Measurements from ENCODE around the gene CAPN11.

CAPN11 gene

GRCh38 chr6:44133003-44133931 is 25.4 kb upstream of the CAPN11 start:
- H3K4me2 ChIP-seq (ENCODE audit: low read length): no peak overlapping the region
- H3K9me3 ChIP-seq (ENCODE audit: insufficient read depth, low read depth, low read length): peaks cover 1% of the 10 kb centered on the region
- no peak overlapping the region for H3K23ac ChIP-seq (ENCODE audit: low read length)
- no peak overlapping the region for H4K12ac ChIP-seq (ENCODE audit: low read depth, low read length)
- H2BK12ac ChIP-seq (ENCODE audit: low read length): no peak overlapping the region
- H2BK5ac ChIP-seq (ENCODE audit: low read depth, low read length, poor library complexity): no peak overlapping the region
- no peaks in the 10 kb centered on the region for H3K79me1 ChIP-seq (ENCODE audit: low read length)
- no peak overlapping the region for H2AFZ ChIP-seq (ENCODE audit: insufficient read depth, low read length, poor library complexity)
- no peaks in the 10 kb centered on the region for H3K27me3 ChIP-seq (ENCODE audit: insufficient read depth, low read length)
- WGBS (ENCODE audit: extremely low coverage, insufficient coverage, insufficient read length): no CpG with 5 or more reads among the region's 9 CpGs
- H2BK120ac ChIP-seq (ENCODE audit: insufficient read depth, low read length, poor library complexity): no peak overlapping the region
- H4K91ac ChIP-seq (ENCODE audit: low read depth, low read length): no peak overlapping the region
- peaks cover 16 to 26% of the 10 kb centered on the region in 2 experiments for H3K36me3 ChIP-seq (ENCODE audit: control insufficient read depth in 1 of 2, insufficient read depth in 2 of 2, low read length in 2 of 2)
- no peak for DNase-seq
- H3K27ac ChIP-seq (ENCODE audit: low read depth, low read length): no peak overlapping the region
- no peak overlapping the region for H4K8ac ChIP-seq (ENCODE audit: low read depth, low read length)
- no peak overlapping the region for H3K14ac ChIP-seq (ENCODE audit: low read length)
- no peak overlapping the region for H3K18ac ChIP-seq (ENCODE audit: low read length)
- H3K79me2 ChIP-seq (ENCODE audit: control insufficient read depth, insufficient read depth, low read length, poor library complexity): peaks cover 3% of the 10 kb centered on the region
- H3K4ac ChIP-seq (ENCODE audit: low read depth, low read length): no peak overlapping the region
- H3K4me3 ChIP-seq (ENCODE audit: low read depth, low read length): no peak overlapping the region
- peaks cover 8% of the 10 kb centered on the region in 2 experiments for H3K4me1 ChIP-seq (ENCODE audit: control insufficient read depth in 1 of 2, insufficient read depth in 2 of 2, low read length in 2 of 2)
- H3K9ac ChIP-seq (ENCODE audit: low read length): no peak overlapping the region
- H2AK5ac ChIP-seq (ENCODE audit: low read length): no peak overlapping the region

GRCh38 chr6:44133981-44134711 is 24.5 kb upstream of the CAPN11 start:
- H3K4ac ChIP-seq (ENCODE audit: low read depth, low read length): no peak overlapping the region
- H4K91ac ChIP-seq (ENCODE audit: low read depth, low read length): no peak overlapping the region
- H2BK12ac ChIP-seq (ENCODE audit: low read length): no peak overlapping the region
- H3K4me3 ChIP-seq (ENCODE audit: low read depth, low read length): no peak overlapping the region
- no peak overlapping the region for H2BK120ac ChIP-seq (ENCODE audit: insufficient read depth, low read length, poor library complexity)
- no peak overlapping the region for H2BK5ac ChIP-seq (ENCODE audit: low read depth, low read length, poor library complexity)
- H4K12ac ChIP-seq (ENCODE audit: low read depth, low read length): no peak overlapping the region
- peaks cover 16 to 26% of the 10 kb centered on the region in 2 experiments for H3K36me3 ChIP-seq (ENCODE audit: control insufficient read depth in 1 of 2, insufficient read depth in 2 of 2, low read length in 2 of 2)
- no peak overlapping the region for H2AK5ac ChIP-seq (ENCODE audit: low read length)
- H3K79me1 ChIP-seq (ENCODE audit: low read length): no peaks in the 10 kb centered on the region
- WGBS (ENCODE audit: extremely low coverage, insufficient coverage, insufficient read length): no CpG with 5 or more reads among the region's 12 CpGs
- DNase-seq: no peak
- no peak overlapping the region for H3K18ac ChIP-seq (ENCODE audit: low read length)
- H4K8ac ChIP-seq (ENCODE audit: low read depth, low read length): no peak overlapping the region
- H2AFZ ChIP-seq (ENCODE audit: insufficient read depth, low read length, poor library complexity): no peak overlapping the region
- H3K27me3 ChIP-seq (ENCODE audit: insufficient read depth, low read length): no peaks in the 10 kb centered on the region
- no peak overlapping the region for H3K9ac ChIP-seq (ENCODE audit: low read length)
- no peak overlapping the region for H3K23ac ChIP-seq (ENCODE audit: low read length)
- no peak overlapping the region for H3K27ac ChIP-seq (ENCODE audit: low read depth, low read length)
- H3K9me3 ChIP-seq (ENCODE audit: insufficient read depth, low read depth, low read length): peaks cover 1% of the 10 kb centered on the region
- H3K4me2 ChIP-seq (ENCODE audit: low read length): no peak overlapping the region
- H3K79me2 ChIP-seq (ENCODE audit: control insufficient read depth, insufficient read depth, low read length, poor library complexity): no peaks in the 10 kb centered on the region
- no peak overlapping the region for H3K14ac ChIP-seq (ENCODE audit: low read length)
- H3K4me1 ChIP-seq (ENCODE audit: control insufficient read depth in 1 of 2, insufficient read depth in 2 of 2, low read length in 2 of 2): peaks cover 3% of the 10 kb centered on the region in 2 experiments

DNA sequence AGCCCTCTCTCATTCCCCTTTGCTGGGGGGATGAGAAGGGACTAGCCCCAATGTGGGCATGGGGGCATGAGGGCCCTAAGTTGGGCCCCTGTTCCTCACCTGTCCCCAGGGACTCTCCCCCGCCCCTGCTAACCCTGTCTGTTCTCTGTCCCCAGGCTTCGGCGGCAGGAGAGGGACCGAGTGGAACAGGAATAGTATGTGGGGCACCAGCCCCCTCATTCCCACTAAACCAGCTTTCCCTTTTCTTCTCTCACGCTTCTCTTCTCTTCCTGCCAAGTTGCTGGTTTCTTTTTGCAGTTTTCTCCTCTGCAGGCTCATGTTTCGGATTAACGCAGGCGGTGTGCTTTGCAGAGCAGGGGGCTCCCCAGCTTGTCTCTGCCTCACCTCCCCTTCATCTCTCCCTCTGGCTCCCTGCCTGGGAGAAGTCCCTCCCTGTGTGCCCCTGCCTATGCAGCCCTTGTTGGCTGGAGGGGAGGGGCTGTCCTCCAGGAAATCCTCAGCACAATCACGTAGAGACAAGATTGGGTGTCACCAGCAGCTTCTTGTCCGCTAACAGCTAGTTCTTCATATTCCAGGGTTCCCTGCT is 23.4 kb upstream of the CAPN11 start:
- H2BK120ac ChIP-seq (ENCODE audit: insufficient read depth, low read length, poor library complexity): no peak overlapping the region
- H2AK5ac ChIP-seq (ENCODE audit: low read length): no peak overlapping the region
- DNase-seq: no peak
- no CpG with 5 or more reads among the region's 10 CpGs for WGBS (ENCODE audit: extremely low coverage, insufficient coverage, insufficient read length)
- no peak overlapping the region for H3K9ac ChIP-seq (ENCODE audit: low read length)
- H3K18ac ChIP-seq (ENCODE audit: low read length): no peak overlapping the region
- peaks cover 3% of the 10 kb centered on the region in 2 experiments for H3K4me1 ChIP-seq (ENCODE audit: control insufficient read depth in 1 of 2, insufficient read depth in 2 of 2, low read length in 2 of 2)
- no peaks in the 10 kb centered on the region for H3K79me2 ChIP-seq (ENCODE audit: control insufficient read depth, insufficient read depth, low read length, poor library complexity)
- no peak overlapping the region for H2BK12ac ChIP-seq (ENCODE audit: low read length)
- no peak overlapping the region for H4K91ac ChIP-seq (ENCODE audit: low read depth, low read length)
- peaks cover 1% of the 10 kb centered on the region for H3K9me3 ChIP-seq (ENCODE audit: insufficient read depth, low read depth, low read length)
- H3K36me3 ChIP-seq (ENCODE audit: control insufficient read depth in 1 of 2, insufficient read depth in 2 of 2, low read length in 2 of 2): peaks cover 27 to 34% of the 10 kb centered on the region in 2 experiments
- H3K27ac ChIP-seq (ENCODE audit: low read depth, low read length): no peak overlapping the region
- no peaks in the 10 kb centered on the region for H3K27me3 ChIP-seq (ENCODE audit: insufficient read depth, low read length)
- H2BK5ac ChIP-seq (ENCODE audit: low read depth, low read length, poor library complexity): no peak overlapping the region
- no peak overlapping the region for H4K8ac ChIP-seq (ENCODE audit: low read depth, low read length)
- no peak overlapping the region for H3K4me3 ChIP-seq (ENCODE audit: low read depth, low read length)
- no peak overlapping the region for H3K23ac ChIP-seq (ENCODE audit: low read length)
- no peak overlapping the region for H3K4me2 ChIP-seq (ENCODE audit: low read length)
- no peaks in the 10 kb centered on the region for H3K79me1 ChIP-seq (ENCODE audit: low read length)
- no peak overlapping the region for H2AFZ ChIP-seq (ENCODE audit: insufficient read depth, low read length, poor library complexity)
- no peak overlapping the region for H3K14ac ChIP-seq (ENCODE audit: low read length)
- no peak overlapping the region for H3K4ac ChIP-seq (ENCODE audit: low read depth, low read length)
- no peak overlapping the region for H4K12ac ChIP-seq (ENCODE audit: low read depth, low read length)

- Histone ChIP-seq H3K79me2 (ENCODE audit: control insufficient read depth, insufficient read depth, low read length, poor library complexity) (no peaks in the 10 kb centered on the region), H2AFZ (ENCODE audit: insufficient read depth, low read length, poor library complexity) (no peak overlapping the region), H4K91ac (ENCODE audit: low read depth, low read length) (no peak overlapping the region), H3K4me3 (ENCODE audit: low read depth, low read length) (no peak overlapping the region), H3K14ac (ENCODE audit: low read length) (no peak overlapping the region), H2AK5ac (ENCODE audit: low read length) (no peak overlapping the region), H3K36me3 (ENCODE audit: control insufficient read depth in 1 of 2, insufficient read depth in 2 of 2, low read length in 2 of 2) (peaks cover 33 to 40% of the 10 kb centered on the region in 2 experiments), H3K23ac (ENCODE audit: low read length) (no peak overlapping the region), H3K9me3 (ENCODE audit: insufficient read depth, low read depth, low read length) (peaks cover 1% of the 10 kb centered on the region), H3K79me1 (ENCODE audit: low read length) (no peaks in the 10 kb centered on the region), H2BK5ac (ENCODE audit: low read depth, low read length, poor library complexity) (no peak overlapping the region), H4K8ac (ENCODE audit: low read depth, low read length) (no peak overlapping the region), H3K4me1 (ENCODE audit: control insufficient read depth in 1 of 2, insufficient read depth in 2 of 2, low read length in 2 of 2) (peaks cover 3% of the 10 kb centered on the region in 2 experiments), H3K27me3 (ENCODE audit: insufficient read depth, low read length) (no peaks in the 10 kb centered on the region), H3K4ac (ENCODE audit: low read depth, low read length) (no peak overlapping the region), H3K4me2 (ENCODE audit: low read length) (no peak overlapping the region), H3K18ac (ENCODE audit: low read length) (no peak overlapping the region), H4K12ac (ENCODE audit: low read depth, low read length) (no peak overlapping the region), H2BK12ac (ENCODE audit: low read length) (no peak overlapping the region), H3K27ac (ENCODE audit: low read depth, low read length) (no peak overlapping the region), H3K9ac (ENCODE audit: low read length) (no peak overlapping the region), H2BK120ac (ENCODE audit: insufficient read depth, low read length, poor library complexity) (no peak overlapping the region)
- no CpG with 5 or more reads among the region's 7 CpGs for WGBS (ENCODE audit: extremely low coverage, insufficient coverage, insufficient read length)
- no peak for DNase-seq
These were observed 22.7 kb upstream of the CAPN11 start for GRCh38 chr6:44135875-44136274.
